Panc1 (cell line): ENCODE results near the gene CUL1.

ENCODE experiments used
- POLR2AphosphoS5 ChIP-seq: IDR thresholded peaks from 2 replicates; pipeline ENCODE4 v1.6.1; 2012; ENCODE audit warnings: mild to moderate bottlenecking, low read depth, low read length, moderate library complexity
- TF ChIP-seq, protein P1 (sequence below): fragments of 450-650 bp; IDR thresholded peaks from 2 replicates; pipeline ENCODE4 v1.5.1; 2017; ENCODE audit warnings: mild to moderate bottlenecking

DNA sequence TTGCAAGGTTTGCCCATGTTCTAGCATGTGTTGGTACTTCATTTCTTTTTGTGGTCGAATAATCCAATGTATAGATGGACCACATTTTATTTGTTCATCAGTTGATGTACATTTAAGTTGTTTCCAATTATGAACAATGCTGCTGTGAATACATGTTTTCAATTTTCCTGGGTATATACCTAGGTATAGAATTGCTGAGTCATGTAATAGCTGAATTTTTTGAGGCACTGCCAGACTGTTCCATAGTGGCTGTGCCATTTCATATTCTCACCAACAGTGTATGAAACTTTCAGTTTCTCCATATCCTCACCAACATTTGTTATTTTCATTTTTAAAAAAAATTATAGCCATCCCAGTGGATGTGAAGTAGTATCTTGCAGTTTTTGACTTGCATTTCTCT, 94.9 kb downstream of the CUL1 start:
- TF ChIP-seq, protein P1, sequence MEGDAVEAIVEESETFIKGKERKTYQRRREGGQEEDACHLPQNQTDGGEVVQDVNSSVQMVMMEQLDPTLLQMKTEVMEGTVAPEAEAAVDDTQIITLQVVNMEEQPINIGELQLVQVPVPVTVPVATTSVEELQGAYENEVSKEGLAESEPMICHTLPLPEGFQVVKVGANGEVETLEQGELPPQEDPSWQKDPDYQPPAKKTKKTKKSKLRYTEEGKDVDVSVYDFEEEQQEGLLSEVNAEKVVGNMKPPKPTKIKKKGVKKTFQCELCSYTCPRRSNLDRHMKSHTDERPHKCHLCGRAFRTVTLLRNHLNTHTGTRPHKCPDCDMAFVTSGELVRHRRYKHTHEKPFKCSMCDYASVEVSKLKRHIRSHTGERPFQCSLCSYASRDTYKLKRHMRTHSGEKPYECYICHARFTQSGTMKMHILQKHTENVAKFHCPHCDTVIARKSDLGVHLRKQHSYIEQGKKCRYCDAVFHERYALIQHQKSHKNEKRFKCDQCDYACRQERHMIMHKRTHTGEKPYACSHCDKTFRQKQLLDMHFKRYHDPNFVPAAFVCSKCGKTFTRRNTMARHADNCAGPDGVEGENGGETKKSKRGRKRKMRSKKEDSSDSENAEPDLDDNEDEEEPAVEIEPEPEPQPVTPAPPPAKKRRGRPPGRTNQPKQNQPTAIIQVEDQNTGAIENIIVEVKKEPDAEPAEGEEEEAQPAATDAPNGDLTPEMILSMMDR = no peak
- no peak for TF ChIP-seq POLR2AphosphoS5
